Measurements from ENCODE around the gene TRIM47.
A peak's percentile ranks its signal among the peaks of the same experiment; 100 is the strongest.

The TRIM47 gene

DNA sequence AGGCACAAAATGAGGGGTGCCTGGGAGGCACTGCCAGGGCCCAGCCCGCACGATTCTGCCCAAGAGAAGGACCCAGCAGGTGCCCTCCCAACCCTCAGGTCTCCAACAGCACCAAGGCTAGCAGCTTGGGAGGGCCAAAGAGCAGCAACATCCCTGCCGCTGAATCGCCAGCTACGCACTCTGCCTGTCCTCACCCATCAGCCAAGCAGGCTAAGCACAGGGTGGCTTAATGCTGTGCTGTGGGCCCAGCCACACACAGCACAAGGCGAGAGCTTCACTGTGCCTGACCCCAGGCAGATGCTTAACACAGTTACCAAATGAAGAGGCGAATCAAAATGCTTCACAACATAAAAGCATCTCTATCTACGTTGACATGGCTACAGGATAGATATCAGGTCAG lies 36.9 kb upstream of the TRIM47 start:
- Mint-ChIP-seq H3K36me3 (no peaks in the 10 kb centered on the region), H3K4me3 (no peak overlapping the region), H3K4me1 (peaks cover 7% of the 10 kb centered on the region), H3K27ac (no peak overlapping the region), H3K27me3 (no peaks in the 10 kb centered on the region), H3K9me3 (no peaks in the 10 kb centered on the region)
- DNase-seq, result no peak
- CTCF ChIA-PET, result interaction anchor here (0.8 kb wide), 1 partner anchor 90 kb away, joined by 3 read pairs; no protein-coding TSS in a partner anchor

DNA sequence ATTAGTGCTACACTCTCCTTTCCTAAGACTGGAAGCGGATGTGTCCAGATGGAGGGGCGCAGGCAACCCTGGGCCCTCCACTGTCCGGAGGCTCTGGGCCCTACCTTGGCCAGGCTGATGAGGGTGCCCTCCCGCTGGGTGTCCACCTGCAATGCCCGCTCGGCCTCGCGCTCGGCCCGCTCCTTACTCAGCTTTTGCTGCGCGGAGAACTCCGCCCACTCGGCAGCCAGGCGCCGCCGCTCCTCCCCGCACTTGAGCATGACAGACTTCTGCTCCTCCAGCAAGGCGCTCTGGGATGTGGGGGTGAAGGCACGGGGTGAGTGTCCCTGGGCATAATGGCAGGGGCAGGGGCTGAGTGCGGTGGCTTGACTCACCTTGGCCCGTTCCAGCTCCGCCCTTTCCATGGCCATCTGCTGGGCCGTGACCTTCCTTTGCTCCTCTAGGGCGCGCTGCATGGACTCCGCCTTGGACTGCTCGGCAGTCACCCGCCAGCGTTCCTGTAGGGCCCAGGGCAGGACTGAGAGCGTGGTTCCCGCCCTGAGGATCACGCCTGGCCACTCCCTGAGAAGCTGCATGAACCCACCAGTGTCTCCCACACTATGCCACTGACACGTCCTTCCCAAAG lies 36.4 kb upstream of the TRIM47 start:
- no peaks in the 10 kb centered on the region for H3K36me3 Mint-ChIP-seq
- no peak overlapping the region for H3K27ac Mint-ChIP-seq
- H3K4me3 Mint-ChIP-seq, result no peak overlapping the region
- peaks cover 7% of the 10 kb centered on the region for H3K4me1 Mint-ChIP-seq
- no peak for DNase-seq
- no peaks in the 10 kb centered on the region for H3K9me3 Mint-ChIP-seq
- CTCF ChIA-PET, result interaction anchor here (0.8 kb wide), 1 partner anchor 91 kb away, joined by 3 read pairs; no protein-coding TSS in a partner anchor
- H3K27me3 Mint-ChIP-seq, result no peaks in the 10 kb centered on the region

DNA sequence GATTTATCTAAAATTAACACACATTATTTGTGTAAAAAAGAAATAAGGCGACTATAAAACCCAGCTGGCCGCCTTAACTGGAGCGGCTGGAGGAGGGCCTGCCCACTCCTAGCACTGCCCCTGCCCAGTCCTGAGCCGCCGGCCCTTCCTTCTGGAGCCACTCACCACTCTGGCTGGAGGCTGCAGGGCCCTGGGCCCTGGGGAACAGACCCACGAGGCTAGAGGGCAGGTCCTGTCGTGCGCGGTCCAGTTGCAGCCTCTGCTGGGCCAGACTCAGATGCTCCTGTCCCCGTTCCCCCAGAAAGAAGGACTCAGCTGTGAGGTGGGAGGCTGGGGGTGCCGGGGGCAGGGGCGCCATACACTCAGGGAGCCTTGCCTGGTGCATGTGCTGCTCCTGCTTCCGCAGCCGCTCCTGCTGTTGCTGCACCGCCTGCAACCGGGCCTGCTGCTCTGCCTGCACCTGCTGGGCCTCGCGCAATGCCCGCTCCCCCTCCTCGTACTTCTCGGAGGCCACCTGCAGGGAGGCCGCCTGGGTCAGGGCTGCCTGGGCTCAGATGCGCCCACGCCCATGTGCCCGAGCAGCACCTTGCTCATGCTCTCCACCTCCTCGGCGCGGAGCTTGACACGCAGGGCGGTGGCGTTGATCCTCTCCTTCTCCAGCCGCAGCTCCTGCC lies 35.3 kb upstream of the TRIM47 start:
- Mint-ChIP-seq H3K9me3 (no peaks in the 10 kb centered on the region), H3K4me1 (peaks cover 11% of the 10 kb centered on the region), H3K27ac (no peak overlapping the region), H3K4me3 (no peak overlapping the region), H3K36me3 (no peaks in the 10 kb centered on the region), H3K27me3 (no peaks in the 10 kb centered on the region)
- DNase-seq, result no peak
- CTCF ChIA-PET, result interaction anchor here (0.7 kb wide), 1 partner anchor 31 kb away, joined by 3 read pairs; no protein-coding TSS in a partner anchor

DNA sequence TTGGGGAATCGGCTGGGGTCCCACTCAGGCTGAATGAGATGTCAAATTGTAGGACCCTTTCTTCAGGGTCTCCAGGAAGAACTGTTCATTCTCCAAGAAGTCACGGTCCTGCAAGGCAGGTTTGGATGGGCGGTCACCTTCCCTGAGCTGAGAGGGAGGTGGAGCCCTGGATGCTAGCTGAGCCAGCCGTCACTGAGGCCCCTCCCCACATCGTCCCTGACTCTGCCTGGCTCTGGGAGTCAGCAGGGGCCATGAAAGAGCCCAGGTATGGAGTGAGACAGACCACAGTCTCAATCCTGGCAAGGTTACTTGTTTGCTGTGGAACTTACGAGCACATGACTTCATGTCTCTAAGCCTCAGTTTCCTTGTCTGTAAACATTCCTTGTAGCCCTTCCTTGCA lies 32.3 kb upstream of the TRIM47 start:
- CTCF ChIA-PET, result interaction anchor here (1.1 to 3.0 kb wide), 4 partner anchors 14 to 100 kb away, joined by 3 to 9 read pairs (median 4); partner anchors contain the start of gene TRIM65
- H3K9me3 Mint-ChIP-seq, result no peaks in the 10 kb centered on the region
- H3K27me3 Mint-ChIP-seq, result no peaks in the 10 kb centered on the region
- DNase-seq, result no peak
- H3K27ac Mint-ChIP-seq, result no peak overlapping the region
- peaks cover 17% of the 10 kb centered on the region for H3K4me1 Mint-ChIP-seq
- H3K36me3 Mint-ChIP-seq, result no peaks in the 10 kb centered on the region
- no peak overlapping the region for H3K4me3 Mint-ChIP-seq

DNA sequence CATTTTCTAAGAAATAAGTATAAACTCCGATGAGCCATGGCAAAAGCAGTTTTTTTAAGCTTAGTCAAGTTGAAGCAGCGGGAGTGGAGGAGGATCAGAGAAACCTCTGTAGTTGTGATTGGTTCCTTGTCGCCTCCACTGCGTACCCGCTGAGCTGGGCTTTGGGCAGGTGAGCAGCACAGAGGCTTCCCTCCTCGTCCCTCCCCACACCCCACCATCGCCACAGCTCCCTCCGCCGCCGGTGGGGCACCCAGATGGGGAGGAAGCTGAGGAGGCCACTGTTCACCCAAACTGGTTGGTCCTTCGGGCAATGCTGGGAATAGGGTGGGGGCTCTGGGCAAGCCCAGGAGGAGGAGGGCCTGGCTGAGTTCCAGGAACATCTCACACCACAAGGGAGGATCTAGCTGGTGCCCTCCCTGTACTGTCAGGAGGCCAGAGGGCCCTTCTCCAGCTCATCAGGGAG lies 31.5 kb upstream of the TRIM47 start:
- DNase-seq, result no peak
- H3K27ac Mint-ChIP-seq, result no peak overlapping the region
- CTCF ChIA-PET, result interaction anchor here (1.8 to 3.0 kb wide), 2 partner anchors 90 to 96 kb away, joined by 7 to 9 read pairs; no protein-coding TSS in a partner anchor

DNA sequence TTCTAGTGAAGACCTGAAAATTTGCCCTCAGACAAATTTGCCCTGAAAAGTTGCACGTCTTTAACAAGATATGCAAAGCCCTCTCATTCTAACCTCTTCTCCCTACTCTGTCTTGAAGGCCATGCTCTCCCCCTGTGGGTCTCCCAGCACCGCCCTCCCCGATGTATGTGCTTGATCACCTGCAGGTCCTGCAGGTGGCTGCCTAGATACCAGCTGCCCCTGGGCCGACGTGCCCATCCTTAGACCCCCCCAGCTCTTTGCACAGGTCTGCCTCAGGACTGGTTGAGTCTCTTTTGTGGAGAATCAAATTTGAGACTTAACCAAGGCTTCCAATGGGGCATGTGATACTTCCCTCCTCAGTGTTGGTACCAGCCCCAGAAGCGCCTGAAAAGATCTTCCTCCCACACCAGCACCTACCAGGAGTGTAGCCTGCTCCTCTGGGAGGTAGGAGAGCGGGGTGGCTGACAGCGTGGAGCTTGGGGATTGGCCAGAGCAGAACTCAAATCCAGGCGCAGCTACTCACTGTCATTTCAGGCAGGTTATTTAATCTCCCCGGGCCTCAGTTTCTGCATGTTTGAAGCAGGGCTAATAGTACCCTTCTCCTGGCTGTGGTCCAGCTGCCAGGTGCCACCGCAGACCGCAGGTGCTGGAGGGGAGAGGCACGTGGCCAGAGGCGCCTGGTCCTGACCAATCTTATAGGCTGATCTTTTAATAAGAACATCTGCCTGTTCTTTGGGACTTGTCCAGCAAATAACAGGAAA lies 30.9 kb upstream of the TRIM47 start:
- no peaks in the 10 kb centered on the region for H3K27me3 Mint-ChIP-seq
- H3K36me3 Mint-ChIP-seq, result no peaks in the 10 kb centered on the region
- H3K4me1 Mint-ChIP-seq, result peaks cover 22% of the 10 kb centered on the region
- no peak overlapping the region for H3K4me3 Mint-ChIP-seq
- H3K9me3 Mint-ChIP-seq, result no peaks in the 10 kb centered on the region
- CTCF ChIA-PET, result interaction anchor here (0.5 to 3.0 kb wide), 3 partner anchors 91 to 218 kb away, joined by 3 to 9 read pairs (median 7); no protein-coding TSS in a partner anchor
- H3K27ac Mint-ChIP-seq, result no peak overlapping the region
- DNase-seq, result no peak

More for the DNA sequence above, 31.5 kb upstream of the TRIM47 start:
- no peaks in the 10 kb centered on the region for H3K9me3 Mint-ChIP-seq
- H3K36me3 Mint-ChIP-seq, result no peaks in the 10 kb centered on the region
- no peaks in the 10 kb centered on the region for H3K27me3 Mint-ChIP-seq
- peaks cover 22% of the 10 kb centered on the region for H3K4me1 Mint-ChIP-seq
- no peak overlapping the region for H3K4me3 Mint-ChIP-seq

DNA sequence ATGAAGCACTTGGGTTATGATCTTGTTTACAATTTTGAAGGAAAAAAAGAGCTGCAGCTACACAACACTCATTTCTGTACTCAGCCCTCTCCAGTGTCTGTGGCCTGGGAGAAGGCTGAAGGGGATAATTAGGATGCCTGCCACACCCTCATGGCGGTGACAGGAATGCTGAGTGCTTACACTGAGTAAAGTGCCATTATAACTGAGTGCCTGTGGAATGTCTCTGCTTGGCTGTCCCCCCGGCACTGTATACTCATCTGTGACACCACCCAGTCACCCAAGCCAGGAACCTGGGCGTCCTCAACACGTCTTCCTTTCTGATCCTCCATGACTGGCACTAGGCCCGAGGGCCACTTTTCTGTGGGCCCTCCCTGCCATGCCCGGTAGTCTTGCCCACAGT lies 29.8 kb upstream of the TRIM47 start:
- Mint-ChIP-seq H3K4me3 (no peak overlapping the region), H3K4me1 (peaks cover 28% of the 10 kb centered on the region)
- CTCF ChIA-PET, result interaction anchor here (1.8 to 3.0 kb wide), 2 partner anchors 92 to 97 kb away, joined by 7 to 9 read pairs; no protein-coding TSS in a partner anchor

DNA sequence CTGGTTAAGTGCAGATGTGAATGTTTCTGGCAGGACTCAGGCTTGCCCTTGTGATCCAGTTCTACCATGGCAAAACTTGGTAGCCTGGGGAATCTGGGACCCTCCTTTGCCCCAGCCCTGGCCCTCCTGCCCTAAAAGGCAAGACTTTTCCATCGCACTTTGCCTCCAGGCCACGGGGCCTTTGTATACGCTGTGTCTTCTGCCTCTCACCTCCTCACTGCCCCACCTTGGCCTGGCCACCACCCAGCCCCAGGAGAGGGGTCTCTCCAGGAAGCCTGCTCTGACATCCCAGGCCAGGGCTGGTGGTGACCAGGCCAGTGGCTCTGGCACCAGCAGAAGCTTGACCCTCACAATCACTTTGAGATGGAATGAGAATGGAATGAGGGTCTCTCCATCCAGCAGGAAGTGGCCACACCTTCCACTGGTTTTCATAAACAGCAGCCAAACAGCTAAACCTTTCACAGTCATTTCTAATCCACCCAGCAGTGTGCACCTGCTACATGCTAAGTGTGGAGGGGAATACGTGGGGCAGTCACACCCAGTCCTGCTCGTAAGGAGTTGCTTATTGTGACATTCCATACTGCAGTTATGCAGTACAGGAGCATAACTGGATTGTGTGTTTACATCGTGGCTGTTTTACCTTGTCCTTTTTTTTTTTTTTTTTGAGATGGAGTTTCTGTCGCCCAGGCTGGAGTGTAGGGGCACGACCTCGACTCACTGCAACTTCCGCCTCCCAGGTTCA lies 27.9 kb upstream of the TRIM47 start:
- Mint-ChIP-seq H3K4me1 (peaks cover 32% of the 10 kb centered on the region), H3K36me3 (peaks cover 4% of the 10 kb centered on the region), H3K9me3 (no peaks in the 10 kb centered on the region), H3K4me3 (peak overlapping the region; percentile 40), H3K27me3 (no peaks in the 10 kb centered on the region), H3K27ac (peak overlapping the region; percentile 71)
- CTCF ChIA-PET, result interaction anchor here (0.6 to 4.6 kb wide), 12 partner anchors 11 to 392 kb away, joined by 3 to 87 read pairs (median 4); partner anchors contain the start of genes CDK3 and EXOC7
- DNase-seq, result no peak

More for the DNA sequence above, 29.8 kb upstream of the TRIM47 start:
- no peaks in the 10 kb centered on the region for H3K36me3 Mint-ChIP-seq
- H3K27ac Mint-ChIP-seq, result no peak overlapping the region
- no peaks in the 10 kb centered on the region for H3K27me3 Mint-ChIP-seq
- no peaks in the 10 kb centered on the region for H3K9me3 Mint-ChIP-seq
- no peak for DNase-seq

DNA sequence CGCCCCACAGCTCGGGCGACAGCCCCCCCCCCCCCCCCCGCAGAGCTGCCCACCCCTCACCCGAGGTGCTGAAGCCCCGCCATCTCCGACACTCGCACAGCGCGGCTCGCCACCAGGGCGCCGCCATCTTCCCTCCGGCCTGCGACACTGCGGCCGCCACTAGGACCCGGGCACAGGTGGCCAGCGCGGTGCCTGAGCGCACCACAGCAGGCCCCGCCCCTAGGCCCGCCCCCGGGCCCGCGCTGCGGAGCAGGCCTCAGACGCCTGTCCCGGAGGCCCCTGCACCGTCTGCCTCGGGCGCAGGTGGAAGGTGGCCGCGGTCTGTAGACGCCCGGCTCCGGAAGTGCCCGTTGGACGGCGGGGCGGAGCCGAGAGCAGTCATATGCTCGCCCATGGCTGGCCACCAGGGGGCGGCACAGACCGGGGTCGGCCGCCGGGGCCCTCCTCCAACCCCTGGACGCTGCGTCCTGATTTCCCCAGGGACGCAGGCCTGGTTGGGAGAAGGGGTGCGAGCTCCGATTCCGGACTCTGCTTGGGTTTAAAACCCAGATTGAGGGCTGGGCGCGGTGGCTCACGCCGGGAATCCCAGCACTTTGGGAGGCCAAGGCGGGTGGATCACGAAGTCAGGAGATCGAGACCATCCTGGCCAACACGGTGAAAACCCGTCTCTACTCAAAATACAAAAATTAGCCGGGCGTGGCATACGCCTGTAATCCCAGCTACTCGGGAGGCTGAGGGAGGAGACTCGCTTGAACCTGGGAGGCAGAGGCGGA lies 26.6 kb upstream of the TRIM47 start, which contains the start of gene MRPL38:
TSS of gene MRPL38 (minus strand) at position 136 of the 773 bp plus-strand sequence. CDS start at position 127, 9 bp downstream.
- H3K4me3 Mint-ChIP-seq, result peak within 1 kb of the TSS; percentile 89
- DNase-seq, result peak; percentile 96
- H3K27ac Mint-ChIP-seq, result peak within 1 kb of the TSS; percentile 90
- H3K27me3 Mint-ChIP-seq, result no peaks in the 10 kb centered on the region
- H3K4me1 Mint-ChIP-seq, result peaks cover 32% of the 10 kb centered on the region
- CTCF ChIA-PET, result interaction anchor here (0.6 to 4.6 kb wide), 11 partner anchors 21 to 394 kb away, joined by 3 to 87 read pairs (median 4); partner anchors contain the start of gene CDK3
- H3K9me3 Mint-ChIP-seq, result no peaks in the 10 kb centered on the region
- peaks cover 4% of the 10 kb centered on the region for H3K36me3 Mint-ChIP-seq

DNA sequence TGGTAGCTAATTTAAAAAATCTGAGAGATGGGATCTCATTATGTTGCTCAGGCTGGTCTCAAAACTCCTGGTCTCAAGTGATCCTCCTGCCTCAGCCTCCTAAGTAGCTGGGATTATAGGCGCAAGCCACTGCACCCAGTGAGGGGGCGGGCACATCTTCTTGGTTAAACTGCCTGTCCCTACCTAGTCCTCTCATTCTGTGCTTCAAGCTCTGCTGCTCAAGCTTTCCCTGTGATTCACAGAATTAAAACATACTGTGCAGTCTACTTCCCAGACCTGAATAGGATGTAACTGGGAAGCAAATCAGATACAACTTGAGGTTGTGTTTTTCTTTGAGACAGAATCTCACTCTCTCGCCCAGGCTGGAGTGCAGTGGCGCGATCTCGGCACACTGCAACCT lies 24.0 kb upstream of the TRIM47 start:
- Mint-ChIP-seq H3K9me3 (no peaks in the 10 kb centered on the region), H3K27me3 (no peaks in the 10 kb centered on the region), H3K27ac (no peak overlapping the region), H3K4me1 (peaks cover 29% of the 10 kb centered on the region), H3K4me3 (no peak overlapping the region), H3K36me3 (peaks cover 11% of the 10 kb centered on the region)
- CTCF ChIA-PET, result no interaction called here
- DNase-seq, result no peak

DNA sequence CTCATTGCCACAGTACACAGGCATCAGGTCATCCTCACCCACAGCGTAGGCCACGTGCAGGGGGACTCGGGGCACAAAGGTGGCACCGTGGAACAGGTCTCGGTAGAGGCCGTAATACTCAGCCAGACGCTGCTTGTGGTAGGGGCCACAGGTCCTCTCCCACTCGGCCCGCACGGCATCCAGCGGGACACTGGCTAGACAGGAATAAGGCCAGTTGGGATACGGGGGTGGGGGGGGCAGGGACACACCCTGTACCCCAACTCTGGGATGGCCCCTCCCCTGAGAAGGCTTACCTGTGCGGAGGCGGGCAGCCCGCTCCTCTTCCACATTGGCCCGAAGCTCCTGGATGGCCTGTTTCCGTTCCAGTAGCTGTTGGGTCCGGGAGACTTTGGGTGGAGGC lies 23.3 kb upstream of the TRIM47 start:
- Mint-ChIP-seq H3K36me3 (peaks cover 11% of the 10 kb centered on the region), H3K27me3 (no peaks in the 10 kb centered on the region), H3K27ac (peak overlapping the region; percentile 24), H3K4me1 (peaks cover 30% of the 10 kb centered on the region), H3K4me3 (no peak overlapping the region), H3K9me3 (no peaks in the 10 kb centered on the region)
- CTCF ChIA-PET, result no interaction called here
- no peak for DNase-seq

DNA sequence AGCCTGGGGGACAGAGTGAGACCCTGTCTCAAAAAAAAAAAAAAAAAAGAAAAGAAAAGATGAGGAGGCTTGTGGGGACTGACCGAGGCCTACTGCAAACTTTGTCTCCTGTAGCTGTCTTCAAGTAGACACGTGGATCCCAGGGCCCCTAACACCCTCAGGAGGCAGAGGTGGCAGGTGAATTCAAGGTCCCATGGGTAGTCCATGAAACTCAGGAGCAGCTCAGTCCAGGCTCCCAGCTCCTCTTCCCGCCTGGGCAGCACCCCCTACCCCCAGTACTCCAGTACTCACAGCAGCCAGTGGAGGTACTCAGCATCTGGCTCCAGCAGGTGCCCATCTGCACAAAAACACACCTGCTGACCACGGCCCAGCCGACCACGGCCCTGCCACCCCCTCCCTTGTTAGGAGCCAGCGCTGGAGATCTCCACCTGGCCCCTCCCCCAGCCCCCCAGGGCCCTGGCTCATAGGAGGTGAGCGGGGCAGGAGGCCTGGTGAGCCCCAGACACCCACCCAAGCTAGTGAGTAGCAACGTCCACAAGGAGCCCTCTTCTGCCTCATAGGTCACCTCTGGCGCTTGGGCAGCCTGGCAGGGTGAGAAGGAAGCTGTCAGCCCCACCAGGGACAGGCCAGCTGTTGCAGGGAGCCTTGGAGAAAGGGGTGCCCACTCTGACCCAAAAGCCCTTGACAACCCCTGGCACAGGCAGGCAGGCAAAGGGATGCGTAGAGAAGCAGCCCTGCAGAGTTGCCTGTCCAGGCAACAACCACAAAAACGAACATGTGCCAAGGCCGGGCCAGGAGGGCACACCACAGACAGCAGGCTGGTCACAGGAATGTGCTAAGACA lies 22.5 kb upstream of the TRIM47 start:
- no peaks in the 10 kb centered on the region for H3K9me3 Mint-ChIP-seq
- no peaks in the 10 kb centered on the region for H3K27me3 Mint-ChIP-seq
- CTCF ChIA-PET, result interaction anchor here (0.7 to 5.7 kb wide), 2 partner anchors 23 to 40 kb away, joined by 4 to 56 read pairs; partner anchors contain the start of gene TRIM47
- H3K4me1 Mint-ChIP-seq, result peaks cover 24% of the 10 kb centered on the region
- H3K27ac Mint-ChIP-seq, result peak overlapping the region; percentile 24
- H3K36me3 Mint-ChIP-seq, result peaks cover 11% of the 10 kb centered on the region
- no peak overlapping the region for H3K4me3 Mint-ChIP-seq
- no peak for DNase-seq

Measured in activated naive CD4-positive, alpha-beta T cell treated with anti-CD3 and anti-CD28 coated beads, Interleukin-2, amount 10 ng/mL, durations not matched to agents 7 days and 5 days (primary cell).